ENCODE results near the gene MESP2.

The MESP2 gene

GRCh38 chr15:89790206-89790605 is 14.1 kb downstream of the MESP2 start:
- WGBS, 2 donors (ENCODE audit: extremely low coverage in 2 of 2, insufficient read length in 2 of 2, insufficient replicate concordance in 1 of 2), result no CpG with 5 or more reads among the region's 10 CpGs
- H3K27me3 ChIP-seq (ENCODE audit: control insufficient read depth in 3 of 3, insufficient read depth in 3 of 3, low read depth in 1 of 3, low read length in 3 of 3), result no peaks in the 10 kb centered on the region
- H3K36me3 ChIP-seq (replicated peaks in 1 of 2; ENCODE audit: control insufficient read depth in 2 of 2, insufficient read depth in 2 of 2, low read length in 2 of 2), result no peaks in the 10 kb centered on the region
- no peak overlapping the region for H3K4me3 ChIP-seq (ENCODE audit: low read length in 2 of 2)
- no peak for DNase-seq (ENCODE audit: low spot score)
- H2AK5ac ChIP-seq (ENCODE audit: low read depth, low read length), result no peak overlapping the region
- H3K27ac ChIP-seq (replicated peaks; ENCODE audit: low read length), result no peak overlapping the region
- H3K9me3 ChIP-seq (replicated peaks in 1 of 2; ENCODE audit: control insufficient read depth in 2 of 2, insufficient read depth in 1 of 2, low read depth in 1 of 2, low read length in 2 of 2), result peaks cover 3 to 4% of the 10 kb centered on the region in 2 donors
- H2AFZ ChIP-seq (ENCODE audit: low read length), result no peak overlapping the region
- H2BK15ac ChIP-seq (ENCODE audit: low read length), result no peak overlapping the region
- no peak overlapping the region for H3K4me2 ChIP-seq (ENCODE audit: insufficient read depth, low read length, poor library complexity, severe bottlenecking)
- peak overlapping the region; percentile 57 for H3K18ac ChIP-seq (ENCODE audit: low read length)
- H4K8ac ChIP-seq (ENCODE audit: low read depth, low read length), result no peak overlapping the region
- H2BK120ac ChIP-seq (ENCODE audit: low read depth, low read length), result no peak overlapping the region
- no peaks in the 10 kb centered on the region for H3K4me1 ChIP-seq (ENCODE audit: control insufficient read depth in 2 of 2, insufficient read depth in 1 of 2, low read depth in 1 of 2, low read length in 2 of 2)
- H3K9ac ChIP-seq (ENCODE audit: low read depth, low read length, poor library complexity), result no peak overlapping the region
- H2BK5ac ChIP-seq (ENCODE audit: low read length), result no peak overlapping the region
- H2BK12ac ChIP-seq (ENCODE audit: low read length), result no peak overlapping the region
- H3K79me1 ChIP-seq (ENCODE audit: low read depth, low read length), result no peaks in the 10 kb centered on the region
- no peak overlapping the region for H3K23ac ChIP-seq (ENCODE audit: low read depth, low read length, poor library complexity)
- no peak overlapping the region for H3K14ac ChIP-seq (ENCODE audit: low read length)
- no peak overlapping the region for H4K91ac ChIP-seq (ENCODE audit: low read depth, low read length, poor library complexity)
- no peak overlapping the region for H3K4ac ChIP-seq (ENCODE audit: low read length)

GRCh38 chr15:89790661-89791060 is 14.5 kb downstream of the MESP2 start:
- Histone ChIP-seq H2BK5ac (ENCODE audit: low read length) (no peak overlapping the region), H4K91ac (ENCODE audit: low read depth, low read length, poor library complexity) (no peak overlapping the region), H3K14ac (ENCODE audit: low read length) (no peak overlapping the region), H2BK15ac (ENCODE audit: low read length) (no peak overlapping the region), H2BK120ac (ENCODE audit: low read depth, low read length) (no peak overlapping the region), H2AK5ac (ENCODE audit: low read depth, low read length) (no peak overlapping the region), H3K23ac (ENCODE audit: low read depth, low read length, poor library complexity) (no peak overlapping the region), H4K8ac (ENCODE audit: low read depth, low read length) (no peak overlapping the region), H3K27ac (replicated peaks; ENCODE audit: low read length) (no peak overlapping the region), H3K9me3 (replicated peaks in 1 of 2; ENCODE audit: control insufficient read depth in 2 of 2, insufficient read depth in 1 of 2, low read depth in 1 of 2, low read length in 2 of 2) (peaks cover 3 to 4% of the 10 kb centered on the region in 2 donors), H3K36me3 (replicated peaks in 1 of 2; ENCODE audit: control insufficient read depth in 2 of 2, insufficient read depth in 2 of 2, low read length in 2 of 2) (no peaks in the 10 kb centered on the region), H2BK12ac (ENCODE audit: low read length) (no peak overlapping the region), H2AFZ (ENCODE audit: low read length) (no peak overlapping the region), H3K79me1 (ENCODE audit: low read depth, low read length) (no peaks in the 10 kb centered on the region), H3K18ac (ENCODE audit: low read length) (no peak overlapping the region), H3K4me2 (ENCODE audit: insufficient read depth, low read length, poor library complexity, severe bottlenecking) (no peak overlapping the region), H3K4ac (ENCODE audit: low read length) (no peak overlapping the region), H3K4me1 (ENCODE audit: control insufficient read depth in 2 of 2, insufficient read depth in 1 of 2, low read depth in 1 of 2, low read length in 2 of 2) (no peaks in the 10 kb centered on the region), H3K4me3 (ENCODE audit: low read length in 2 of 2) (no peak overlapping the region), H3K9ac (ENCODE audit: low read depth, low read length, poor library complexity) (no peak overlapping the region), H3K27me3 (ENCODE audit: control insufficient read depth in 3 of 3, insufficient read depth in 3 of 3, low read depth in 1 of 3, low read length in 3 of 3) (no peaks in the 10 kb centered on the region)
- DNase-seq (ENCODE audit: low spot score), result no peak
- no CpG with 5 or more reads among the region's 16 CpGs for WGBS, 2 donors (ENCODE audit: extremely low coverage in 2 of 2, insufficient read length in 2 of 2, insufficient replicate concordance in 1 of 2)

- no peak for DNase-seq (ENCODE audit: low spot score)
- Histone ChIP-seq H4K8ac (ENCODE audit: low read depth, low read length) (no peak overlapping the region), H3K27ac (replicated peaks; ENCODE audit: low read length) (no peak overlapping the region), H3K4me3 (ENCODE audit: low read length in 2 of 2) (no peak overlapping the region), H3K9me3 (replicated peaks in 1 of 2; ENCODE audit: control insufficient read depth in 2 of 2, insufficient read depth in 1 of 2, low read depth in 1 of 2, low read length in 2 of 2) (peaks cover 3 to 4% of the 10 kb centered on the region in 2 donors), H3K9ac (ENCODE audit: low read depth, low read length, poor library complexity) (peak overlapping the region; percentile 12), H3K27me3 (ENCODE audit: control insufficient read depth in 3 of 3, insufficient read depth in 3 of 3, low read depth in 1 of 3, low read length in 3 of 3) (peaks cover 0 to 3% (median 0%) of the 10 kb centered on the region in 3 experiments), H2BK15ac (ENCODE audit: low read length) (no peak overlapping the region), H3K4me1 (ENCODE audit: control insufficient read depth in 2 of 2, insufficient read depth in 1 of 2, low read depth in 1 of 2, low read length in 2 of 2) (no peaks in the 10 kb centered on the region), H3K79me1 (ENCODE audit: low read depth, low read length) (no peaks in the 10 kb centered on the region), H3K23ac (ENCODE audit: low read depth, low read length, poor library complexity) (peak overlapping the region; percentile 91), H3K4me2 (ENCODE audit: insufficient read depth, low read length, poor library complexity, severe bottlenecking) (no peak overlapping the region), H4K91ac (ENCODE audit: low read depth, low read length, poor library complexity) (no peak overlapping the region), H2BK5ac (ENCODE audit: low read length) (no peak overlapping the region), H3K18ac (ENCODE audit: low read length) (peak overlapping the region; percentile 38), H3K36me3 (replicated peaks in 1 of 2; ENCODE audit: control insufficient read depth in 2 of 2, insufficient read depth in 2 of 2, low read length in 2 of 2) (no peaks in the 10 kb centered on the region), H3K14ac (ENCODE audit: low read length) (no peak overlapping the region), H2BK120ac (ENCODE audit: low read depth, low read length) (no peak overlapping the region), H2AFZ (ENCODE audit: low read length) (no peak overlapping the region), H2BK12ac (ENCODE audit: low read length) (no peak overlapping the region), H3K4ac (ENCODE audit: low read length) (no peak overlapping the region), H2AK5ac (ENCODE audit: low read depth, low read length) (no peak overlapping the region)
- no CpG with 5 or more reads among the region's 22 CpGs for WGBS, 2 donors (ENCODE audit: extremely low coverage in 2 of 2, insufficient read length in 2 of 2, insufficient replicate concordance in 1 of 2)
These were observed 16.1 kb downstream of the MESP2 start for GRCh38 chr15:89792106-89792805.

DNA sequence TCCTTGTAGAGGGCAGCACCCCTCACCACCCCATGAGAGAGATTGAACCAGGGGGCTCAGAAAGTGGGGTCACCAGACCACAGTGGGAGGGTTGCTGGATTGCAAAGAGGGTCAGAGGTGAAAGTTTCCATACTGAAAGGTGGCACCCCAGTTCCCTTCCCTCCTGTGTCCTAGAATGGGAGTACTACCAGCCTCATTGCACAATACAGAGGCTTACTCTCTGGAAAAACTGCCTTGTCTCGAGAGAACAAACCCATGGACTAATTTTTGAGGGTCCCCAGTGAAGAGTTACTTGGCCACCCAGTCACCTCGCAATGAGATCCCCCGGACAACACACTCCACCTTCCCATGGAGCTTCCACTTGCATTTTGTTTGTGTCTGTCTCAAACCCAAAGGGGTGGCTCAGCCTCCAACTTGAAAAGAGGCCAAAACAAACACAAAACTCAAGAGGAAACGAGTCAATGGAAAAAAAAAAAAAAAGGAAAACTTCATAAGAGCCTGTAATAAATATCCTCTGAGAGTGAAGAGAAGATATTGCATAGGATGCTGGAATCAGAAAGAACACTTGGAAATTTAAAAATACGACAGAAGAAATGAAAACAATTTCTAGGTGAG is 18.6 kb downstream of the MESP2 start:
- Histone ChIP-seq H3K27me3 (ENCODE audit: control insufficient read depth in 3 of 3, insufficient read depth in 3 of 3, low read depth in 1 of 3, low read length in 3 of 3) (peaks cover 0 to 3% (median 0%) of the 10 kb centered on the region in 3 experiments), H2AFZ (ENCODE audit: low read length) (no peak overlapping the region), H3K23ac (ENCODE audit: low read depth, low read length, poor library complexity) (no peak overlapping the region), H4K91ac (ENCODE audit: low read depth, low read length, poor library complexity) (no peak overlapping the region), H3K4me1 (ENCODE audit: control insufficient read depth in 2 of 2, insufficient read depth in 1 of 2, low read depth in 1 of 2, low read length in 2 of 2) (no peaks in the 10 kb centered on the region), H3K14ac (ENCODE audit: low read length) (no peak overlapping the region), H2BK15ac (ENCODE audit: low read length) (no peak overlapping the region), H3K9me3 (replicated peaks in 1 of 2; ENCODE audit: control insufficient read depth in 2 of 2, insufficient read depth in 1 of 2, low read depth in 1 of 2, low read length in 2 of 2) (no peaks in the 10 kb centered on the region), H3K9ac (ENCODE audit: low read depth, low read length, poor library complexity) (no peak overlapping the region), H2BK5ac (ENCODE audit: low read length) (no peak overlapping the region), H3K79me1 (ENCODE audit: low read depth, low read length) (no peaks in the 10 kb centered on the region), H3K18ac (ENCODE audit: low read length) (no peak overlapping the region), H2AK5ac (ENCODE audit: low read depth, low read length) (no peak overlapping the region), H2BK120ac (ENCODE audit: low read depth, low read length) (no peak overlapping the region), H3K36me3 (replicated peaks in 1 of 2; ENCODE audit: control insufficient read depth in 2 of 2, insufficient read depth in 2 of 2, low read length in 2 of 2) (no peaks in the 10 kb centered on the region), H3K4me2 (ENCODE audit: insufficient read depth, low read length, poor library complexity, severe bottlenecking) (no peak overlapping the region), H3K4ac (ENCODE audit: low read length) (no peak overlapping the region), H4K8ac (ENCODE audit: low read depth, low read length) (no peak overlapping the region), H3K27ac (replicated peaks; ENCODE audit: low read length) (no peak overlapping the region), H2BK12ac (ENCODE audit: low read length) (no peak overlapping the region), H3K4me3 (ENCODE audit: low read length in 2 of 2) (no peak overlapping the region)
- no CpG with 5 or more reads among the region's 5 CpGs for WGBS, 2 donors (ENCODE audit: extremely low coverage in 2 of 2, insufficient read length in 2 of 2, insufficient replicate concordance in 1 of 2)
- no peak for DNase-seq (ENCODE audit: low spot score)

All from neuronal stem cell (in vitro differentiated cells).